HEK293 (cell line): Measurements from ENCODE around the gene ITGA3.

ENCODE experiments used
- CTCF ChIP-seq: fragments of 450-650 bp; formaldehyde crosslinking; IDR thresholded peaks from 2 replicates; pipeline ENCODE4 v1.5.1; 2016; ENCODE audit warnings: missing biosample characterization, missing genetic modification characterization
- REST ChIP-seq: fragments of 450-650 bp; formaldehyde crosslinking; IDR thresholded peaks from 2 replicates; pipeline ENCODE4 v1.5.1; 2016; ENCODE audit warnings: missing biosample characterization, missing genetic modification characterization
- YY2 ChIP-seq: fragments of 450-650 bp; formaldehyde crosslinking; IDR thresholded peaks from 2 replicates; pipeline ENCODE4 v1.5.1; 2016; ENCODE audit warnings: missing biosample characterization, missing genetic modification characterization
- ZNF114 ChIP-seq: fragments of 450-650 bp; formaldehyde crosslinking; IDR thresholded peaks from 2 replicates; pipeline ENCODE4 v1.5.0; 2017; ENCODE audit warnings: missing biosample characterization, missing genetic modification characterization
- ZNF133 ChIP-seq: fragments of 450-650 bp; formaldehyde crosslinking; IDR thresholded peaks from 2 replicates; pipeline ENCODE4 v1.5.1; 2016; ENCODE audit warnings: missing biosample characterization, missing genetic modification characterization
- ZNF510 ChIP-seq: fragments of 450-650 bp; formaldehyde crosslinking; IDR thresholded peaks from 2 replicates; pipeline ENCODE4 v1.5.1; 2018; ENCODE audit warnings: mild to moderate bottlenecking, missing genetic modification characterization, missing biosample characterization; ENCODE audit not compliant: insufficient replicate concordance
- ZNF768 ChIP-seq: fragments of 450-650 bp; formaldehyde crosslinking; IDR thresholded peaks from 2 replicates; pipeline ENCODE4 v1.5.1; 2018; ENCODE audit warnings: missing biosample characterization, mild to moderate bottlenecking, missing genetic modification characterization

- TF ChIP-seq CTCF (tag by site-specific recombination): no peak
- TF ChIP-seq ZNF768: no peak
- no peak for TF ChIP-seq ZNF510 (tag by site-specific recombination)
- no peak for TF ChIP-seq ZNF114 (tag by site-specific recombination)
- TF ChIP-seq ZNF133 (tag by site-specific recombination): no peak
- no peak for TF ChIP-seq YY2 (tag by site-specific recombination)
- TF ChIP-seq REST (tag by site-specific recombination): no peak
Observed at GRCh38 chr17:50058296-50058953, 2.5 kb downstream of the ITGA3 start.
